Hematopoietic multipotent progenitor cell (in vitro differentiated cells): ENCODE data around the gene APLN. TPM values are rescaled to one million over a fixed set of nuclear protein-coding genes. Genes with fewer than 3 reads are reported as not detected.
A peak's percentile ranks its signal among the peaks of the same experiment; 100 is the strongest.

ENCODE experiments used
- DNase-seq, 3 donors: peaks; one replicate each; pipeline ENCODE4 v3.0.0-alpha.2; 2011 to 2015; ENCODE audit warnings: low read depth in 2 of 3, low spot score in 2 of 3
- total RNA-seq: library from RNA; depleted of rRNA; stranded (reverse); fragments of >200 nt; gene quantifications from one replicate; pipeline ENCODE4 v1.2.3, GENCODE V29; 2012

Gene APLN
- total RNA-seq, 1 donor = not detected

GRCh38 chrX:129600981-129601424 lies 53.8 kb downstream of the APLN start:
- peak in 1 of 3 donors; percentile 48 for DNase-seq

- no peak for DNase-seq
Measured at GRCh38 chrX:129599996-129600395, 54.8 kb downstream of the APLN start.

- no peak for DNase-seq
Measured at GRCh38 chrX:129599499-129599898, 55.3 kb downstream of the APLN start.

GRCh38 chrX:129597905-129598304 lies 56.9 kb downstream of the APLN start:
- no peak for DNase-seq

GRCh38 chrX:129596077-129596476 lies 58.7 kb downstream of the APLN start:
- no peak for DNase-seq

Other genes starting within 250 kb of the APLN start
- 2.7 TPM for gene SMARCA1, start 131.5 kb downstream of the APLN start, total RNA-seq
- 7.5 TPM for gene OCRL, start 114.7 kb downstream of the APLN start, total RNA-seq
- 0.27 TPM for gene XPNPEP2, start 84.0 kb upstream of the APLN start, total RNA-seq
- 96.9 TPM for gene SASH3, start 125.0 kb upstream of the APLN start, total RNA-seq
- gene ZDHHC9, start 188.9 kb upstream of the APLN start, total RNA-seq = 9.2 TPM